Omental fat pad (tissue), 4 donors: ENCODE results near the gene ALDOA. TPM values are rescaled to one million over a fixed set of nuclear protein-coding genes. Genes with fewer than 3 reads are reported as not detected.

Experiments used
- ATAC-seq: fragments of 150-250 bp; one replicate; pipeline ENCODE4 v1.9.1; 2016; ENCODE audit warnings: mild to moderate bottlenecking, moderate library complexity; ENCODE audit not compliant: low FRiP score
- DNase-seq: peaks from one replicate; pipeline ENCODE4 v3.0.0-alpha.2; 2019; ENCODE audit warnings: low spot score
- CTCF ChIP-seq, 3 donors: fragments of 450-650 bp; IDR thresholded peaks; one replicate each; pipeline ENCODE4 v1.5.1; 2016 to 2017; ENCODE audit warnings: antibody characterized with exemption in 3 of 3, mild to moderate bottlenecking in 3 of 3, moderate library complexity in 2 of 3
- total RNA-seq, 4 donors: library from RNA; depleted of rRNA; stranded (reverse); fragments of >200 nt; gene quantifications; one replicate each; pipeline ENCODE4 v1.1.0, GENCODE V29; 2016

ALDOA gene
- total RNA-seq, 4 donors from 2014 or later: 468 to 864 (median 772) TPM

GRCh38 chr16:30068750-30069610, 3.4 kb downstream of the ALDOA start:
- TF ChIP-seq CTCF (IDR thresholded peaks at IDR 0.05): no peak
- DNase-seq: no peak

GRCh38 chr16:30069611-30070462, 4.3 kb downstream of the ALDOA start:
- DNase-seq (no peak), ATAC-seq (no peak)
- no peak for TF ChIP-seq CTCF (IDR thresholded peaks at IDR 0.05)

More at GRCh38 chr16:30068750-30069610, 3.4 kb downstream of the ALDOA start:
- no peak for ATAC-seq

- ATAC-seq: no peak
- no peak for DNase-seq
- TF ChIP-seq CTCF (IDR thresholded peaks at IDR 0.05): no peak
Observed at GRCh38 chr16:30070490-30070889, 4.9 kb downstream of the ALDOA start.

GRCh38 chr16:30075503-30076275, 10.1 kb downstream of the ALDOA start, which contains the start of gene PPP4C:
TSS of gene PPP4C (plus strand) at chr16:30075994. CDS start at chr16:30076378, 384 bp downstream.
- TF ChIP-seq CTCF (IDR thresholded peaks at IDR 0.05): no peak
- DNase-seq (peak; percentile 82), ATAC-seq (peak; percentile 90)

GRCh38 chr16:30076276-30076791, 10.8 kb downstream of the ALDOA start:
- DNase-seq (no peak), ATAC-seq (peak; percentile 35)
- TF ChIP-seq CTCF (IDR thresholded peaks at IDR 0.05): no peak

GRCh38 chr16:30077656-30078055, 12.1 kb downstream of the ALDOA start:
- no peak for DNase-seq
- ATAC-seq: no peak
- TF ChIP-seq CTCF (IDR thresholded peaks at IDR 0.05): no peak
